T-helper 1 cell treated with Interleukin-12 subunit alpha and Interleukin-12 subunit beta and Interleukin-4 antibody, amounts not matched to agents 30 μg/mL and 1 μg/mL, for 36 hours (primary cell): Measurements from ENCODE around the gene CYP4F12.
"Not testable (repeated sequence)": the region's sequence is repeated elsewhere in the genome, so short reads cannot be mapped to it uniquely, and the experiment has no call there.

Source experiments
- H3K27ac Mint-ChIP-seq: one replicate; pipeline ENCODE4 v1.8.0; 2021; ENCODE audit warnings: mild to moderate bottlenecking, mixed read lengths
- H3K27me3 Mint-ChIP-seq: one replicate; pipeline ENCODE4 v1.8.0; 2021; ENCODE audit warnings: low read depth, mixed read lengths
- H3K36me3 Mint-ChIP-seq: one replicate; pipeline ENCODE4 v1.8.0; 2021; ENCODE audit warnings: low read depth, mixed read lengths
- H3K4me1 Mint-ChIP-seq: one replicate; pipeline ENCODE4 v1.8.0; 2021; ENCODE audit warnings: low read depth, mixed read lengths
- H3K4me3 Mint-ChIP-seq: one replicate; pipeline ENCODE4 v1.8.0; 2021; ENCODE audit warnings: mild to moderate bottlenecking, moderate library complexity, mixed read lengths
- H3K9me3 Mint-ChIP-seq: one replicate; pipeline ENCODE4 v1.8.0; 2021; ENCODE audit warnings: mixed read lengths

Gene CYP4F12

GRCh38 chr19:15641901-15642491 lies 30.9 kb upstream of the CYP4F12 start:
- Mint-ChIP-seq H3K36me3 (no peaks in the 10 kb centered on the region), H3K9me3 (no peaks in the 10 kb centered on the region), H3K4me1 (peaks cover 2% of the 10 kb centered on the region), H3K27ac (no peak overlapping the region), H3K4me3 (no peak overlapping the region), H3K27me3 (no peaks in the 10 kb centered on the region)

- Mint-ChIP-seq H3K4me1 (peaks cover 2% of the 10 kb centered on the region), H3K36me3 (no peaks in the 10 kb centered on the region), H3K9me3 (no peaks in the 10 kb centered on the region), H3K27ac (no peak overlapping the region), H3K27me3 (no peaks in the 10 kb centered on the region), H3K4me3 (no peak overlapping the region)
Observed at GRCh38 chr19:15642807-15643206, 30.1 kb upstream of the CYP4F12 start.

GRCh38 chr19:15643387-15643786 lies 29.5 kb upstream of the CYP4F12 start:
- H3K36me3 Mint-ChIP-seq, result no peaks in the 10 kb centered on the region
- peaks cover 2% of the 10 kb centered on the region for H3K4me1 Mint-ChIP-seq
- no peaks in the 10 kb centered on the region for H3K9me3 Mint-ChIP-seq
- H3K27me3 Mint-ChIP-seq, result no peaks in the 10 kb centered on the region
- H3K27ac Mint-ChIP-seq, result no peak overlapping the region
- H3K4me3 Mint-ChIP-seq, result no peak overlapping the region

- Mint-ChIP-seq H3K27me3 (no peaks in the 10 kb centered on the region), H3K4me3 (no peak overlapping the region), H3K36me3 (no peaks in the 10 kb centered on the region), H3K4me1 (peaks cover 2% of the 10 kb centered on the region), H3K9me3 (no peaks in the 10 kb centered on the region), H3K27ac (no peak overlapping the region)
Observed at GRCh38 chr19:15644066-15644741, 28.7 kb upstream of the CYP4F12 start.

DNA sequence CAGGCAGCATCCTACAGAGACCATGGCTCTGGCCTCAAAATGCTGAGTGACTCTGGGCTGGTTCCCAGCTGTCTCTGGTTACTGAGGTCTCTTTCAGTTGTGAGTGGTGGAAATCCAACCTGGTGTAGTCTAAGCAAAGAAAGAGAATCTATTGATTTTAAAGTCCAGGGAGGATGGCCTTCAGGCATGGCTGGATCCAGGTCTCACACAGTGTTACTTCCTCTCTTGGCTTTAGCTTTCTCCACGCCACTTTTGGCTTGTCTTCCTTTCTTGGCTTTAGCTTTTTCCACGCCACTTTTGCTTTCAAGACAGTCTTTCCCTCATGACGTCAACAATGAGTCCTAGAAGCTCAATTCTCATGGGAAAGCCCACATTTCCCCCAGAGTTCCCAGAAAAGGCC lies 28.1 kb upstream of the CYP4F12 start:
- Mint-ChIP-seq H3K4me3 (no peak overlapping the region), H3K27ac (no peak overlapping the region), H3K4me1 (peaks cover 2% of the 10 kb centered on the region), H3K36me3 (no peaks in the 10 kb centered on the region), H3K9me3 (no peaks in the 10 kb centered on the region), H3K27me3 (no peaks in the 10 kb centered on the region)

DNA sequence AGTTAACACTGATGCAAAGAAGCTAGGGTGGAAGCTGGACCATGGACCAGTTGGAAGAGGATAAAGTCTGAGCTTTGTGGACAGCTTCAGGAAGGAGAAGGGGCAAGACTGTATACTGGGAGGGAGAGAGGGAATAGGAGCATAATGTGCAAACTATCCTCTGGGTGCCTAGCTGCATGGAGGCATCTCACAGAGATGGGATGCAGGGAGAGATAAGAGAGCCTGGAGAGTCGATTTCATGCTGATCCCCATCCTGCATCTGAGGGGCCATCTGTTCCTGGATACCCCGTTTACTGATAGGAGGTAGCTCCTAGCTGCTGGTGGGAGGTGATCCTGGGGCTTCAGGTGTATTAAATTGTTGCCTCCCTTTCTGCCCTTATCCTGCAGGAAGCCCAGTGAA lies 23.4 kb upstream of the CYP4F12 start:
- H3K4me1 Mint-ChIP-seq, result no peaks in the 10 kb centered on the region
- peaks cover 3% of the 10 kb centered on the region for H3K27me3 Mint-ChIP-seq
- no peaks in the 10 kb centered on the region for H3K9me3 Mint-ChIP-seq
- no peaks in the 10 kb centered on the region for H3K36me3 Mint-ChIP-seq
- H3K4me3 Mint-ChIP-seq, result no peak overlapping the region
- no peak overlapping the region for H3K27ac Mint-ChIP-seq

- H3K27me3 Mint-ChIP-seq, H3K27ac Mint-ChIP-seq: not testable (repeated sequence)
Observed at GRCh38 chr19:15650123-15650522, 22.8 kb upstream of the CYP4F12 start.

GRCh38 chr19:15651791-15652190 lies 21.1 kb upstream of the CYP4F12 start:
- Mint-ChIP-seq H3K4me3 (no peak overlapping the region), H3K9me3 (no peaks in the 10 kb centered on the region), H3K4me1 (no peaks in the 10 kb centered on the region), H3K27ac (no peak overlapping the region), H3K27me3 (peaks cover 9% of the 10 kb centered on the region), H3K36me3 (no peaks in the 10 kb centered on the region)

More at GRCh38 chr19:15650123-15650522, 22.8 kb upstream of the CYP4F12 start:
- H3K36me3 Mint-ChIP-seq, H3K4me1 Mint-ChIP-seq, H3K4me3 Mint-ChIP-seq, H3K9me3 Mint-ChIP-seq: not testable (repeated sequence)

- H3K27ac Mint-ChIP-seq, result no peak overlapping the region
- no peak overlapping the region for H3K4me3 Mint-ChIP-seq
- no peaks in the 10 kb centered on the region for H3K9me3 Mint-ChIP-seq
- H3K27me3 Mint-ChIP-seq, result peaks cover 9% of the 10 kb centered on the region
- H3K36me3 Mint-ChIP-seq, result no peaks in the 10 kb centered on the region
- H3K4me1 Mint-ChIP-seq, result no peaks in the 10 kb centered on the region
Observed at GRCh38 chr19:15652559-15653278, 20.2 kb upstream of the CYP4F12 start.

GRCh38 chr19:15656467-15656866 lies 16.4 kb upstream of the CYP4F12 start:
- H3K4me1 Mint-ChIP-seq, result no peaks in the 10 kb centered on the region

DNA sequence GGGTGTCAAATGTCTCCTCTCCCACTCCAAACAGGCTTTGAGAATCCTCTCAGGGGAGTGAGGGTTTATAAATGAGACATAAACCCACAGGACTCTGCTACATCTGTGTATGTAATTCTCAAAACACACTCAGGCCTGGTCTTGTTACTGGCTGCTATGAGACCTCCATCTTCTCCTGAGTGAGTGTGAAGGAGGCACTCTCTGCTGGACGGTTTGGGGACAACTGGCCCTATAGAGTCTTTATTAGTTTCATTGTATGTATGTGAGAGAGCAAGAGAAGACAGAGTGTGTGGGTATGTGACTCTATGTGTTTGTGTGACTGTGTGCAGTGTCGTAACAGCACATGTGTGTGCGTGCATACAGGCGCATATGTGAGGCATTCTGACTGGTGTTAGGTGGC lies 9.6 kb upstream of the CYP4F12 start:
- Mint-ChIP-seq H3K27me3 (no peaks in the 10 kb centered on the region), H3K4me3 (no peak overlapping the region), H3K9me3 (no peaks in the 10 kb centered on the region), H3K36me3 (no peaks in the 10 kb centered on the region), H3K4me1 (no peaks in the 10 kb centered on the region), H3K27ac (no peak overlapping the region)

More at GRCh38 chr19:15656467-15656866, 16.4 kb upstream of the CYP4F12 start:
- Mint-ChIP-seq H3K27me3 (peaks cover 9% of the 10 kb centered on the region), H3K9me3 (no peaks in the 10 kb centered on the region), H3K4me3 (no peak overlapping the region), H3K27ac (no peak overlapping the region), H3K36me3 (no peaks in the 10 kb centered on the region)

DNA sequence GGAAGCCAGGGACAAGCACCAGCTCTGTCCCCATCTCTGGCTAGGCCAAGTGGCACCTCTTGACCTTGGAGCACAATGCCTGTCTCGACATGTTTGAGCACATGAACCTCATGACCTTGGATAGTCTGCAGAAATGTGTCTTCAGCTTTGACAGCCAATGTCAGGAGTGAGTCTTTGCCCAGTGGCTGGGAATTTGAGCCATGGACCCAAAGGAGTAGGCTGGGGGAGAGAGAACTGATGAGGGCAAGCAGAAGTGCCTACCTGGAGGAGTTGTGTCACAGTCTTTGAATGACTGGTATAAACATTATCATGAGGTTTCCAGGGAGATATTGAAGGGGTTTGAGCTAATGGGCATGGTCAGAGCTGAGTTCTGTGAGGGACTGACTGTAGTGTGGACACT lies 6.7 kb upstream of the CYP4F12 start:
- Mint-ChIP-seq H3K9me3 (no peaks in the 10 kb centered on the region), H3K4me3 (no peak overlapping the region), H3K27me3 (no peaks in the 10 kb centered on the region), H3K27ac (no peak overlapping the region), H3K4me1 (no peaks in the 10 kb centered on the region), H3K36me3 (no peaks in the 10 kb centered on the region)

DNA sequence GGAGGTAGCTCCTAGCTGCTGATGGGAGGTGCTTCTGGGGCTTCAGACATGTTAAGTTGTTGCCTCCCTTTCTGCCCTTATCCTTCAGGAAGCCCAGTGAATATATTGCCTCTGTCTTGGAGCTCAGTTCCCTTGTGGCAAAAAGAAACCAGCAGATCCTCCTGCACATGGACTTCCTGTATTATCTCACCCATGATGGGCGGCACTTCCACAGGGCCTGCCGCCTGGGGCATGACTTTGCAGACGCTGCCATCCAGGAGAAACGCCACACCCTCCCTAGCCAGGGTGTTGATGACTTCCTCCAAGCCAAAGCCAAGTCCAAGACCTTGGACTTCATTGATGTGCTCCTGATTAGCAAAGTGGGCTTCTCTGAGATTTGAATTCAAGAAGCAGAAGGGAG lies 6.0 kb upstream of the CYP4F12 start:
- no peak overlapping the region for H3K4me3 Mint-ChIP-seq
- no peaks in the 10 kb centered on the region for H3K36me3 Mint-ChIP-seq
- no peaks in the 10 kb centered on the region for H3K9me3 Mint-ChIP-seq
- no peaks in the 10 kb centered on the region for H3K27me3 Mint-ChIP-seq
- H3K4me1 Mint-ChIP-seq, result no peaks in the 10 kb centered on the region
- H3K27ac Mint-ChIP-seq, result no peak overlapping the region

DNA sequence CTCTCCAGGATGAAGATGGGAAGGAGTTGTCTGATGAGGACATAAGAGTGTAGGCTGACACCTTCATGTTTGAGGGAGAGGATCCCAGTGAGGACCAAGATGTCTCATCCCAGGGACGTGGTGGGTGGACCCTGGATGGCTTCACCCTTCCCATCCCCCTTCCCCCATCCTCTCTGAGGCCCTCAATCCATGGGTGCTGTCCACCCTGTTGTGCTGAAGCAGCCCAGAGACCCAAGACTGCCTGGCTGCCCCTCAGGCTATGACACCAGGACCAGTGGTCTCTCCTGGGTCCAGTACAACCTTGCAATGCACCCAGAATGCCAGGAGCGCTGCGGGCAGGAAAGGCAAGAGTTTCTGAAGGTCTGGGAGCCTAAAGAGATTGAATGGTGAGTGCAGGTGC lies 3.4 kb upstream of the CYP4F12 start:
- H3K36me3 Mint-ChIP-seq, result no peaks in the 10 kb centered on the region
- H3K9me3 Mint-ChIP-seq, result no peaks in the 10 kb centered on the region
- no peaks in the 10 kb centered on the region for H3K4me1 Mint-ChIP-seq
- H3K4me3 Mint-ChIP-seq, result no peak overlapping the region
- H3K27me3 Mint-ChIP-seq, result no peaks in the 10 kb centered on the region
- H3K27ac Mint-ChIP-seq, result no peak overlapping the region

DNA sequence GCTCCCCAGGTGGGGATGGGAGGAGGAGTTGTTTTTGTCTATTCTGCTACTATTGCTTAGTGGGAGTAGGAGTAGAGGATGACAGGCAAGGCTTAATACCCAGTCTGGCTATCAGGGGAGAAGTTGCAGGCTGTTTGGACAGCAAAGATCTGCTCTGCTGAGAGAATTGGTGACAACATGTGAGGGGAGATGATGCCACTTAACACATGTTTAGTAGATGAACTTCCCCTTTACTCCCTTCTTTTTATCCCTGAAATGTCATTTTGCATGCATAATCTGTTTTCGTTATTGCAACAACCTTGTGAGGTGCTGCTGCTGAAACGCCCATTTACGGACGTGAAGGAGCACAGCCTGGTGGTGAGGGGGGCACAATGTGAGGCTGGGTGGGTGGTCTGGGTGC lies 3.0 kb upstream of the CYP4F12 start:
- Mint-ChIP-seq H3K27ac (no peak overlapping the region), H3K4me3 (no peak overlapping the region), H3K36me3 (no peaks in the 10 kb centered on the region), H3K4me1 (no peaks in the 10 kb centered on the region), H3K27me3 (no peaks in the 10 kb centered on the region), H3K9me3 (no peaks in the 10 kb centered on the region)
